ENCODE measurements around the gene NFATC2. TPM values are rescaled to one million over a fixed set of nuclear protein-coding genes. Genes with fewer than 3 reads are reported as not detected.

NFATC2 gene
- polyA plus RNA-seq, 1 of the 3 experiments (the other 2 are of a cell fraction), result 0.36 TPM

- ChIA-PET POLR2A (no interaction called here), CTCF (interaction anchor here (0.6 kb wide), 1 partner anchor 572 kb away, joined by 3 read pairs; no protein-coding TSS in a partner anchor)
- no peak for DNase-seq
Observed at GRCh38 chr20:51461306-51461705, 81.2 kb downstream of the NFATC2 start.

GRCh38 chr20:51460569-51461265, 81.8 kb downstream of the NFATC2 start:
- no peak overlapping the region for H3K9ac ChIP-seq
- no peaks in the 10 kb centered on the region for H3K27me3 ChIP-seq (ENCODE audit: insufficient read depth)
- 95% methylated on average over 13 of the region's 13 CpGs for WGBS (ENCODE audit: low lambda C conversion rate)
- H2AFZ ChIP-seq (ENCODE audit: low read depth), result no peak overlapping the region
- no peaks in the 10 kb centered on the region for H3K79me2 ChIP-seq (ENCODE audit: insufficient read depth)
- H3K36me3 ChIP-seq (replicated peaks in 1 of 2; ENCODE audit: control insufficient read depth in 1 of 2, insufficient read depth in 2 of 2, low read length in 1 of 2), result no peaks in the 10 kb centered on the region
- ChIA-PET CTCF (interaction anchor here (0.6 kb wide), 2 partner anchors 573 to 778 kb away, joined by 3 read pairs; no protein-coding TSS in a partner anchor), POLR2A (no interaction called here)
- TF ChIP-seq TCF12 (IDR thresholded peaks at IDR 0.05) (no peak), ELF1 (IDR thresholded peaks at IDR 0.05) (no peak), MAX (IDR thresholded peaks at IDR 0.05; ENCODE audit: low read depth) (no peak)
- H3F3A ChIP-seq (replicated peaks; ENCODE audit: insufficient read depth), result peaks cover 14% of the 10 kb centered on the region
- no peak for DNase-seq
- H3K4me3 ChIP-seq (ENCODE audit: low read depth in 2 of 2, low read length in 1 of 2), result no peak overlapping the region
- no peak overlapping the region for H3K4me2 ChIP-seq
- H4K20me1 ChIP-seq (ENCODE audit: insufficient read depth), result no peaks in the 10 kb centered on the region
- peaks cover 19 to 25% of the 10 kb centered on the region in 2 experiments; a peak in 3 of 4 replicates for H3K4me1 ChIP-seq (ENCODE audit: control insufficient read depth in 1 of 2, insufficient read depth in 2 of 2, low read depth in 1 of 2, low read length in 1 of 2)
- H3K9me3 ChIP-seq, result no peaks in the 10 kb centered on the region
- no peaks in the 10 kb centered on the region for H3K9me2 ChIP-seq
- no peak overlapping the region for H3K27ac ChIP-seq (ENCODE audit: low read depth in 2 of 2, low read length in 1 of 2)

More at GRCh38 chr20:51461306-51461705, 81.2 kb downstream of the NFATC2 start:
- Histone ChIP-seq H3K27me3 (ENCODE audit: insufficient read depth) (no peaks in the 10 kb centered on the region), H3K4me3 (ENCODE audit: low read depth in 2 of 2, low read length in 1 of 2) (no peak overlapping the region), H3K27ac (ENCODE audit: low read depth in 2 of 2, low read length in 1 of 2) (no peak overlapping the region), H3K9me3 (no peaks in the 10 kb centered on the region), H4K20me1 (ENCODE audit: insufficient read depth) (no peaks in the 10 kb centered on the region), H3K4me2 (no peak overlapping the region), H3K9me2 (no peaks in the 10 kb centered on the region), H3K4me1 (ENCODE audit: control insufficient read depth in 1 of 2, insufficient read depth in 2 of 2, low read depth in 1 of 2, low read length in 1 of 2) (peaks cover 16 to 21% of the 10 kb centered on the region in 2 experiments; a peak in 3 of 4 replicates), H2AFZ (ENCODE audit: low read depth) (no peak overlapping the region), H3K36me3 (replicated peaks in 1 of 2; ENCODE audit: control insufficient read depth in 1 of 2, insufficient read depth in 2 of 2, low read length in 1 of 2) (no peaks in the 10 kb centered on the region), H3F3A (replicated peaks; ENCODE audit: insufficient read depth) (peaks cover 14% of the 10 kb centered on the region), H3K9ac (no peak overlapping the region), H3K79me2 (ENCODE audit: insufficient read depth) (no peaks in the 10 kb centered on the region)
- TF ChIP-seq PBX3 (IDR thresholded peaks at IDR 0.05), result no peak
- 97% methylated on average over 7 of the region's 8 CpGs for WGBS (ENCODE audit: low lambda C conversion rate)

- H4K20me1 ChIP-seq (ENCODE audit: insufficient read depth), result no peaks in the 10 kb centered on the region
- no peak overlapping the region for H2AFZ ChIP-seq (ENCODE audit: low read depth)
- H3K9me3 ChIP-seq, result no peaks in the 10 kb centered on the region
- ChIA-PET POLR2A (no interaction called here), CTCF (interaction anchor here (0.6 kb wide), 1 partner anchor 778 kb away, joined by 3 read pairs; no protein-coding TSS in a partner anchor)
- no peak overlapping the region for H3K9ac ChIP-seq
- no peaks in the 10 kb centered on the region for H3K36me3 ChIP-seq (replicated peaks in 1 of 2; ENCODE audit: control insufficient read depth in 1 of 2, insufficient read depth in 2 of 2, low read length in 1 of 2)
- peaks cover 19 to 25% of the 10 kb centered on the region in 2 experiments; a peak in 3 of 4 replicates for H3K4me1 ChIP-seq (ENCODE audit: control insufficient read depth in 1 of 2, insufficient read depth in 2 of 2, low read depth in 1 of 2, low read length in 1 of 2)
- no peaks in the 10 kb centered on the region for H3K79me2 ChIP-seq (ENCODE audit: insufficient read depth)
- no peak overlapping the region for H3K27ac ChIP-seq (ENCODE audit: low read depth in 2 of 2, low read length in 1 of 2)
- no peak overlapping the region for H3K4me2 ChIP-seq
- H3K27me3 ChIP-seq (ENCODE audit: insufficient read depth), result no peaks in the 10 kb centered on the region
- H3K4me3 ChIP-seq (ENCODE audit: low read depth in 2 of 2, low read length in 1 of 2), result no peak overlapping the region
- DNase-seq, result no peak
- peaks cover 14% of the 10 kb centered on the region for H3F3A ChIP-seq (replicated peaks; ENCODE audit: insufficient read depth)
- WGBS (ENCODE audit: low lambda C conversion rate), result 92% methylated on average over 3 of the region's 3 CpGs
- no peaks in the 10 kb centered on the region for H3K9me2 ChIP-seq
- TF ChIP-seq REST (IDR thresholded peaks at IDR 0.05; ENCODE audit: low read depth, low read length), result no peak
- no peak for TF ChIP-seq TCF12 (IDR thresholded peaks at IDR 0.05)
- TF ChIP-seq PBX3 (IDR thresholded peaks at IDR 0.05), result no peak
- TF ChIP-seq EZH2phosphoT487 (IDR thresholded peaks at IDR 0.05; ENCODE audit: borderline replicate concordance, low read depth), result no peak
- no peak for TF ChIP-seq FOXM1 (IDR thresholded peaks at IDR 0.05; ENCODE audit: low read depth)
- no peak for TF ChIP-seq NFIC (IDR thresholded peaks at IDR 0.05; ENCODE audit: borderline replicate concordance)
- no peak for TF ChIP-seq RXRA (IDR thresholded peaks at IDR 0.05; ENCODE audit: borderline replicate concordance, low read depth)
- no peak for TF ChIP-seq SIN3A (IDR thresholded peaks at IDR 0.05; ENCODE audit: borderline replicate concordance, low read depth, low read length)
- TF ChIP-seq ZBTB33 (IDR thresholded peaks at IDR 0.05; ENCODE audit: borderline replicate concordance, low read depth), result no peak
- TF ChIP-seq RCOR1 (IDR thresholded peaks at IDR 0.05; ENCODE audit: low read length), result no peak
Observed at GRCh38 chr20:51460163-51460562, 82.4 kb downstream of the NFATC2 start.
